Activated T-helper 1 cell treated with anti-CD3 and anti-CD28 coated beads, Interleukin-2, amount 50 U/mL, for 16 hours (primary cell): ENCODE measurements around the gene DENND5B.
"Not testable (repeated sequence)": the region's sequence is repeated elsewhere in the genome, so short reads cannot be mapped to it uniquely, and the experiment has no call there.

Experiments used
- DNase-seq, 2 donors: peaks; one replicate each; pipeline ENCODE4 v3.0.0-alpha.2; 2020; ENCODE audit warnings: low read depth in 1 of 2, low spot score in 1 of 2

Gene DENND5B

DNA sequence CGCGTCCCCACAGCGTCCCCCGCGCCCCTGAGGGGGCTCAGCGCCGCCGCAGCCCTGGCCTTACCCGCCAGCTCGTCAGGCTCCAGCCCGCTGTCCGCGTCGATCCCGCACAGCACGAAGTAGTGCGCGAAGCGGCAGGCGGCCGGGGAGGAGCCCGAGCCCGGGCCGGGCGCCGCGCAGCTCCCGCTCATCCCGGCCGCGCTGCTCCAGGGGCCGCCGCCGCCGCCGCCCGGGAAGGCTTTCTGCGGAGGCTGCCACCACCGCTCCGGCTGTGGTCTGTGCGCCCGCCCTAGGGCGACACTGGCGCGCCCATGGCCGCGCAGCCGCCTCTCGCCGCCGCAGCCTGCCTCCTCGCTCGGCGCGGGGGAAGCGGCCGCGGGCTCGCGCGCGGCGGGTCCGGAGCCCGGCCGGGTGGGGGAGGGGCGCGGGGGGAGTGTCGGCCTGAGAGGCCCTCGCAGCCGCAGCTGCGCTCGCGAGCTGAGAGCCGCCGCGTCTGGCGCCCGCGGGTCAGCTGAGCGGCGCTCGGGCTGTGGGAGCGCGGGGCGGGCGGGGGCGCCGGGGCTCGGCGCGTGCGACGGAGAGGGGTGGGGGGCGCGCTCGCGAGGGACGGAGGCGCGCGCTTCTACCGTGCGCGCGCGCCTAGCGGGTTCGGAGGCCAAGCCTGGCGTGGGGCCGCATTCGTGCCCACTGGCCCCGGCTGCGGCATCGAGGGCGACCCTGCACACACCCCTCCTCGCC lies at the start of gene DENND5B:
Gene DENND5B (minus strand): TSS at position 495 of the 738 bp plus-strand sequence. CDS start 304 bp downstream, at position 191.
- DNase-seq, result no peak

- DNase-seq, result no peak
Measured at GRCh38 chr12:31634620-31635019, 43.7 kb upstream of the DENND5B start.

GRCh38 chr12:31633464-31633863 lies 42.5 kb upstream of the DENND5B start:
- DNase-seq, result no peak

DNA sequence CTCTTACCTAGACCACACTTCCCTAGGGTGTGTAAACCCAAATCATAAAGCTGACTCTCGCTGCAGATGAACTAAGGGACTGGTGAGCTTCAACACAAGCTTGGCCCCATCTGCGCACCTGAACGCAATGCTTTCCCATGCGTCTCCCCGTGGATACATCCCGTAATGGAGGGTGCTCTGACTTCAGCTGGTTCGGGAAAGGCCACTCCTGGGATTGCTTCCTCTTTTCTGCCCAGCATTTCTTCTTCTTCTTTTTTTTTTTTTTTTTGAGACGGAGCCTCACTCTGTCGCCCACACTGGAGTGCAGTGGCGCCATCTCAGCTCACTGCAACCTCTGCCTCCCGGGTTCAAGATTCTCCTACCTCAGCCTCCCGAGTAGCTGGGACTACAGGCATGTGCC lies 40.9 kb upstream of the DENND5B start:
- no peak for DNase-seq

- DNase-seq, result no peak
Measured at GRCh38 chr12:31631023-31631724, 40.2 kb upstream of the DENND5B start.

DNA sequence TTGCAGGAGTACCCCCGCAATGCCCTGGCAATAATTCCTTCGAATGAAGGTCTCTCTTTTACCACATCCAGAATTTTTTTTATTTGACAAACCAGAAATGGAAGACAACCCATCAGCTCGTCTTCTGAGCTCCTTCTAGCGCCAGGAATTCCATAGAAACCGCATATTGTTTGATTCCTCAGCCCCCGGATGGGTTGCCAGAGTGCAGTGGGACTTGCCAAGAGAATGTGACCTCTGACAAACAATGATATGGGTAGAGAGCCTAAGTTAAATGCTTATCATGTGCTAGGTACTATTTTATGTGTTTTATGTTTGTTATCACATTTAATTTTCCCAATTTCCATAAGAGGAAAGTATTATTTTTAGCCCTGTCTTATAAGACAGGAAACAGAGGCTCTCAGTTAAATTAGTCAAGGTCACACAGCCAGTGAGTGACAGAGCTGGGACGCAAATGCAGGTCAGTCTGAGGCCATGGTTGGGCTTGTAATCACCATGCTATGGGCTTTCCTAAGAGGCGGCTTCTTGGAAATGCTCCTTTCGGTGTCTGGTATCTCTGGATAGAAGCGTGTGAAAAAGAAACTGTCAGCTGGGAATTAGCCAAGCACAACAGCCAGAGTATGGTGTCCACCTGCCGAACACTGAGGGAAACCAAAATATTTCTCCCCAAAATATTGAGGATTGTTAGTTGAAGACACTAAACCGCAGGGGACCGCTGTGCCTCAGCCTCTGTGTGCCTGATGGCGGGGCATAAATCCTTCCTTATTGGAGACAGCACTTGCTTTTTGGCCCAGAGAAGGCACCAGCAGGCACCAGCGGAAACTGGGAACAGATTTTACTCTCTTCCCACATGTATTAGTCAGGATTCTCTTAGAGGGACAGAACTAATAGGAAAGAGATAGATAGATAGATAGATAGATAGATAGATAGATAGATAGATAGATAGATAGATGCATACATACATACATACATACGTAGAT lies 39.1 kb upstream of the DENND5B start:
- no peak for DNase-seq

GRCh38 chr12:31627456-31628054 lies 36.6 kb upstream of the DENND5B start:
- DNase-seq, result no peak

DNA sequence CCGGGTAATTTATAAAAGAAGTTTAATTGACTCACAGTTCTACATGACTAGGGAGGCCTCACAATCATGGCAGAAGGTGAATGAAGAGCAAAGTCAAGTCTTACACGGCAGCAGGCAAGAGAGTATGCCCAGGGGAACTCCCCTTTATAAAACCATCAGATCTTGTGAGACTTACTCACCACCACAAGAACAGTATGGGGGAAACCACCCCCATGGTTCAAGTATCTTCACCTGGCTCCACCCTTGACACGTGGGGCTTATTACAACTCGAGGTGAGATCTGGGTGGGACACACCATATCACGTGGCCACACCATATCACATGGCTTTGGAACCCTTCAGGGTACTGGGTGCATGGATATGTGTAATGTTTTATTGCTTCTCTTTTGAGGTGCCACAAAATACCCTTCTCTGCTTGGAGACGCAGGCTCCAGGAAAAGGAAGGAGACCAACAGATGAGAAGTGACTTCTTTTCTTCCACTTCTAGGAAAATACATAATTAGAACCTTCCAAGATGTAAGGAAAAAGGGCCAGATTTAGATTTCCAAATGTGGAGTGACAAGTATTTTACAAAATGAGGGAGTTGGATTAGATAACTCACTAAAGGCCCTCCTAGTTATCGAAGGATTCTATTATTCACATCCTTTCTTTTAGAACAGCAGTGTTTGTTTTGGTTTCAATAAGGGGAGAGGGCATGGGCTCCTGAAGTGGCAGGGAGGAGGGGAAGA lies 35.5 kb upstream of the DENND5B start:
- no peak for DNase-seq

DNA sequence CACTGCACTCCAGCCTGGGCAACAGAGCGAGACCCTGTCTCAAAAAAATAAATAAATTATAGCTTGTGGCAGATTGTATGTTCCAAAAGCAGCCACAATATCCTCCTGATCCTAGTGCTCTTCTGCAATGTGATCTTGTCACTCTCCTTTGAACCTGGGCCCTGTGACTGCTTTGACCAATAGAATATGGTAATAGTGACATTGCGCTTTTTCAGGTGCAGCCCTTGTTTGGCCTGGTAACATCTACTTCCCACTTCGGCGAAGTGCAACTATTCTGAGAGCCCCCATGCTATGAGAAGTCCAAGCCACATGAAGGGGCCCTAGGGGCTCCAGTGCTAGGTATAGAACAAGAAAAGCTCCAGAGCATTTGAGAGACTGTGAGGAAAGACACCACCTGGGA lies 31.1 kb upstream of the DENND5B start:
- no peak for DNase-seq

DNA sequence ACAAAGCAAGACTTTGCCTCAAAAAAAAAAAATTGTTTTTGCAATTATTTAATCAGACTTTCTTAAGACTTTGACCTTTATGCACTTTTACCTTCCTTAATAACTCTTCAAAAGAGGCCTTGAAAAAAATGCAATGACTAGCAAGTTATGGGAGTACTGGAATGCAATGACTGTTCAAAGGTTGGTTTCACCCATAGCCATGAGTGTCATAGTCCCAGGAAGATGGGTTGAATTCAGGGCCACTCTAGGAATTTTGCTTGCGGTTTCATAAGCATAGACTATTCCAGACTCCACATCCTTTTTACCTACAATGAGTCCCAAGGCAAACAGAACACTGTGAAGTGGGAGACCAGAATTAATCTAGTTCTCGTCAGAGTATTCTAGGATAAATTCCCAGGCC lies 29.4 kb upstream of the DENND5B start:
- DNase-seq, result no peak

DNA sequence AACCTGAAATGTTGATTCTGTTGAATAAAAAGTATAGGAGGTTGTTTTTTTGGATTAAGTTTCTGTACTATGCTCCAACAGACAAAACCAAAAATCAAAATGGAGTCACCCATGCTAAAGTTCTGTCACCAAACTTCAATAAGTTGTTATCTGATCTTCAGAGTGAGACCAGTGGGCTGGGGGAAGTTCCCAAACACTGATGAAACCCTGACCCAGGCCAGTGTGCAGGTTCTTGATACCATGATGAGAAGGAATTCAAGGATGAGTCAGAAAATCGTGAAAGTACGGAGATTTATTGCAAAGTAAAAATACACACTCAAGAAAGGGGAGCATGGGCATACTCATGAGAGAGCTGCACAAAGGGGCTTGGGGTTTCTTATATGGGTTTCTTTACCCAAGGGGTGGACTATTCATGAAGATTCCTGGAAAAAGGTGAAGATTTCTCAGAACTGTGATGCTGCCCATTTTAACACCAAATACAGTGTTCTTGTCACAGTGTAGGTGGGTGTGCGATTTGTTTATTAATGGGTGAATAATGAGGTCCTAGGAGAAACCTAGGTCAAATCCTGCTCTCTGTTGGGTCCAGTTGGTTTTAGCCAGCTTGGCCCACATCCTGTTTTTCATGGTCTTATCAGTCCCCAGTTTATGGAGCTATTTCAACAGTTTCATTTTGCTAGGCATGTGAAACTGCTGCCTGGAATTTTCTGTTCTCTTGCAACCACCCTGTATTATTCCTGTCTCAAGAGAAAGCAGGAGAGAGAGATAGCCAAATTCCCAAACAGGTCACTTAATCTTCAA lies 27.5 kb upstream of the DENND5B start:
- DNase-seq, result no peak

DNA sequence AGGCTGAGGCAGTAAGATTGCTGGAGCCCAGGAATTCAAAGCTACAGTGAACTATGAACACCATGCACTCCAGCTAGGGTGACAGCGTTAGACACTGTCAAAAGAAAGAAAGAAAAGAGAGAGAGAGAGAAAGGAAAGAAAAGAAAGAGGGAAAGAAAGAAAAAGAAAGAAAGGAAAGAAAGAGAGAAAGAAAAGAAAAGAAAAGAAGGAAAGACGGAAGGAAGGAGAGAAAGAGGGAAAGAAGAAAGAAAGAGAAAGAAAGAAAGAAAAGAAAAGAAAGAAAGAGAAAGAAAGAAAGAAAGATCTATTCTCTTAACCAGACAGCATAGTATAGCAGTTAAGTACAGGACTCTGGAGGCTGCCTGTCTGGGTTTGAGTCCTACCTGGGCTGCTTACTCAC lies 21.9 kb upstream of the DENND5B start:
- DNase-seq, result no peak

GRCh38 chr12:31608299-31608698 lies 17.4 kb upstream of the DENND5B start:
- DNase-seq, result not testable (repeated sequence)

- DNase-seq, result no peak
Measured at GRCh38 chr12:31605531-31605930, 14.6 kb upstream of the DENND5B start.

DNA sequence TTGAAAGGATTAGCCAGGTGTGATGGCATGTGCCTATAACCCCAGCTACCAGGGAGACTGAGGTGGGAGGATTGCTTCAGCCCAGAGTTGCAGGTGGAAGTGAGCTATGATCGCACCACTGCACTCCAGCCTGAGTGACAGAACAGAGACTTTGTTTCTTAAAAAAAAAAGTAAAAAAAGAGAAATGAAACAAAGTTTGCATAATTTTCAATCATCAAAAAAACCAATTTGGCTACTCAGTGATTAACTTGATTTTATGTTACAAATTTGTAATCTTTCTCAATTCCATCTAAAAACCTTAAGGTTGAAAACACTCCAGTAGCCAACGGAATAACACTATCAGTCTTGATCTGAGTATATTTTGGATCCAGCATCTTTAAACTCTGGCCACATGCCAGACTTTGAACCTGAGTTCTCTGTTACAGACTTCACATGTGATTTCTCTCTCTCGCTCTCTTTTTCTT lies 12.6 kb upstream of the DENND5B start:
- no peak for DNase-seq

- DNase-seq, result no peak
Measured at GRCh38 chr12:31600750-31601149, 9.8 kb upstream of the DENND5B start.

DNA sequence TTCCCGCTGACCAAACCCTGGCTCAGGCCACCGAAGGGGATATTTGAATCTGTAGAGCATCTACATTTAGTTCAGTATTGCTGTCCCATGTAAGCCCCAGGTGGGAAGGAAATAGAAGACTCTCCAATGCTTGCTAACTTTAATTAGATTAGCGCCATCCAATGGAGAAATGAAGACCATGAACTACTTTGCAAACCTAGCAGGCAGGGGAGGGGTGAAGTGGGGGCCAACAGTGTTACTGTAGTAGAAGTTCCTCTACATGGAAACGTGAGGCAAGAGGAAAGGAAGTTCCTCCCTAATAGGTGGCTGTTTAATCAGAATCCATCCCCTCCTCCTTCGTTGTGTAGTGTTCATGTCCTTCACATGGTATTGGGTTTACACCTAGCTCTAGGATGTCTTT lies 9.3 kb upstream of the DENND5B start:
- DNase-seq, result no peak

DNA sequence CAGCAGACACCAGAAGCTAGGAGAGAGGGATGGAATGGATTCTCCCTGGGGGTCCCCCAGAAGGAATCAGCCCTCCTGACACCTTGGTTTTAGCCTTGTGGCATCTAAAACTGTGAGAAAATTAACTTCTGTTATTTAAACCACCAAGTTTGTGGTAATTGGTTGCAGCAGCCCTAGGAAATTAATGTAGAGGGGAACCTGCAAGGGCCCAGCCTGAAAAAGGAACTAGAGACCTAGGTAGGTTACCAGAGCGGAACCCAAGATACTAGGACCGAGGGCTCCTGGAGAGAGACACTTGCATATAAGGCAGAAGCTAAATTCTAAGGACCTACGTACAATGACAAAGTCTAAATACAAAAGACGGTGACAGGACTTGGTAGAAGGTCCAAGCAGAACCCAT lies 8.1 kb upstream of the DENND5B start:
- DNase-seq, result no peak

DNA sequence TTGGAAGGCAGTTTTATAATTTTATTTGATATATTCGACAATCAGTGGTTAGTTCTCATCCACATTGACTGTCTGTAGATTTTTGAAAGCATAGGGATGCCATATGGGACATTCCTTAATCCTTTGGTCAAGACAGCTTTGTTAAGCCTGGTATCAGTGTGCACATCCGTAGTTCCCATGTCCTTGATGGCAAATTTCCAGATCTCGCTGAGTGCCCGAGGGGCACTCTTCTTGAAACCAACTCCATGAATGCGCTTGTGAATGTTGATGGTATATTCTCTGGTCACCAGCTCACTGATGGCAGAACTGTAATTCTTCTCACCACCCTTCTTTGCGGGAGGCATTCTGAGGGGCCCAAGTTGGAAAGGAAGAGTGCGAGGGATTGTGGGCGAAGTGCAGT lies 6.1 kb upstream of the DENND5B start:
- no peak for DNase-seq

GRCh38 chr12:31594681-31595080 lies 3.7 kb upstream of the DENND5B start:
- no peak for DNase-seq
